ENCODE measurements around the gene REPS1. TPM values are rescaled to one million over a fixed set of nuclear protein-coding genes. Genes with fewer than 3 reads are reported as not detected.

REPS1 gene
- total RNA-seq, 1 experiment from 2014 or later = 65.3 TPM

GRCh38 chr6:138948546-138949179 lies 39.4 kb downstream of the REPS1 start:
- H3K4me3 Mint-ChIP-seq (ENCODE audit: unreplicated experiment) = no peak overlapping the region
- H3K27ac Mint-ChIP-seq (ENCODE audit: low read depth, unreplicated experiment) = no peak overlapping the region
- H3K36me3 Mint-ChIP-seq (ENCODE audit: insufficient read depth, unreplicated experiment) = peaks cover 12% of the 10 kb centered on the region
- CTCF ChIA-PET = no interaction called here
- TF ChIP-seq, protein P1, sequence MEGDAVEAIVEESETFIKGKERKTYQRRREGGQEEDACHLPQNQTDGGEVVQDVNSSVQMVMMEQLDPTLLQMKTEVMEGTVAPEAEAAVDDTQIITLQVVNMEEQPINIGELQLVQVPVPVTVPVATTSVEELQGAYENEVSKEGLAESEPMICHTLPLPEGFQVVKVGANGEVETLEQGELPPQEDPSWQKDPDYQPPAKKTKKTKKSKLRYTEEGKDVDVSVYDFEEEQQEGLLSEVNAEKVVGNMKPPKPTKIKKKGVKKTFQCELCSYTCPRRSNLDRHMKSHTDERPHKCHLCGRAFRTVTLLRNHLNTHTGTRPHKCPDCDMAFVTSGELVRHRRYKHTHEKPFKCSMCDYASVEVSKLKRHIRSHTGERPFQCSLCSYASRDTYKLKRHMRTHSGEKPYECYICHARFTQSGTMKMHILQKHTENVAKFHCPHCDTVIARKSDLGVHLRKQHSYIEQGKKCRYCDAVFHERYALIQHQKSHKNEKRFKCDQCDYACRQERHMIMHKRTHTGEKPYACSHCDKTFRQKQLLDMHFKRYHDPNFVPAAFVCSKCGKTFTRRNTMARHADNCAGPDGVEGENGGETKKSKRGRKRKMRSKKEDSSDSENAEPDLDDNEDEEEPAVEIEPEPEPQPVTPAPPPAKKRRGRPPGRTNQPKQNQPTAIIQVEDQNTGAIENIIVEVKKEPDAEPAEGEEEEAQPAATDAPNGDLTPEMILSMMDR (IDR thresholded peaks at IDR 0.05; ENCODE audit: unreplicated experiment) = no peak
- H3K9me3 Mint-ChIP-seq (ENCODE audit: unreplicated experiment) = peaks cover under 1% of the 10 kb centered on the region
- POLR2A ChIA-PET = interaction anchor here (1.6 kb wide), 1 partner anchor 9 kb away, joined by 5 read pairs; no protein-coding TSS in a partner anchor
- BruUV-seq (replicated peaks) = no TSS peak
- no peaks in the 10 kb centered on the region for H3K27me3 Mint-ChIP-seq (ENCODE audit: insufficient read depth, unreplicated experiment)
- intact Hi-C loops (cut with micrococcal nuclease) = no loop called here
- H3K4me1 Mint-ChIP-seq (ENCODE audit: insufficient read depth, unreplicated experiment) = peaks cover 17% of the 10 kb centered on the region
- no peak for DNase-seq (ENCODE audit: unreplicated experiment)

- CTCF ChIA-PET = no interaction called here
- DNase-seq (ENCODE audit: unreplicated experiment) = no peak
- H3K4me1 Mint-ChIP-seq (ENCODE audit: insufficient read depth, unreplicated experiment) = peaks cover 17% of the 10 kb centered on the region
- H3K27ac Mint-ChIP-seq (ENCODE audit: low read depth, unreplicated experiment) = no peak overlapping the region
- TF ChIP-seq, protein P1 (IDR thresholded peaks at IDR 0.05; ENCODE audit: unreplicated experiment) = no peak
- peaks cover 13% of the 10 kb centered on the region for H3K36me3 Mint-ChIP-seq (ENCODE audit: insufficient read depth, unreplicated experiment)
- no peak overlapping the region for H3K4me3 Mint-ChIP-seq (ENCODE audit: unreplicated experiment)
- H3K9me3 Mint-ChIP-seq (ENCODE audit: unreplicated experiment) = no peaks in the 10 kb centered on the region
- BruUV-seq (replicated peaks) = no TSS peak
- H3K27me3 Mint-ChIP-seq (ENCODE audit: insufficient read depth, unreplicated experiment) = no peaks in the 10 kb centered on the region
- POLR2A ChIA-PET = interaction anchor here (0.7 to 1.6 kb wide), 2 partner anchors 9 to 20 kb away, joined by 3 to 5 read pairs; no protein-coding TSS in a partner anchor
- intact Hi-C loops (cut with micrococcal nuclease) = no loop called here
These were observed 40.0 kb downstream of the REPS1 start for GRCh38 chr6:138948004-138948403.

DNA sequence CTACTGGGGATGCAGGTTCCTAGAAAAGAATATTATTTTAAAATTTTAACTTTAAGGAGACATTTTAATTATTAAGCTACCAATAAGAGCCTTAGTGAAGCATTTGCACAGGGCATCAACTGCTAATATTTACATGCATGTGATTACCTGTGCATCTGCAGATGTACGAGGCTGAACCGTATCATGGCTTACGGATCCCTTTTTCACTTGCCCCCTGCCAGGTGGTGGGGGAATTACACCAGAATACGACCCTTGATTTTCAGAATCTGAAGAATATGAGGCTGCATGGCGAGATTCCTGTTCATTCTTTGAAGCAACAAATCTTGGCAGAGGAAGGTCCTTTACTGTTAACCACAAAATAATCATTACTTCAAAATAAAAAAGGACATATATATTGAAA lies 42.7 kb downstream of the REPS1 start:
- Mint-ChIP-seq H3K9me3 (ENCODE audit: unreplicated experiment) (no peaks in the 10 kb centered on the region), H3K27ac (ENCODE audit: low read depth, unreplicated experiment) (no peak overlapping the region), H3K4me3 (ENCODE audit: unreplicated experiment) (no peak overlapping the region), H3K4me1 (ENCODE audit: insufficient read depth, unreplicated experiment) (peaks cover 11% of the 10 kb centered on the region), H3K36me3 (ENCODE audit: insufficient read depth, unreplicated experiment) (peaks cover 19% of the 10 kb centered on the region), H3K27me3 (ENCODE audit: insufficient read depth, unreplicated experiment) (no peaks in the 10 kb centered on the region)
- ChIA-PET CTCF (no interaction called here), POLR2A (interaction anchor here (1.2 kb wide), 1 partner anchor 40 kb away, joined by 3 read pairs; no protein-coding TSS in a partner anchor)
- no TSS peak for BruUV-seq (replicated peaks)
- TF ChIP-seq, protein P1 (IDR thresholded peaks at IDR 0.05; ENCODE audit: unreplicated experiment) = peak; percentile 15
- intact Hi-C loops (cut with micrococcal nuclease) = no loop called here
- DNase-seq (ENCODE audit: unreplicated experiment) = no peak

DNA sequence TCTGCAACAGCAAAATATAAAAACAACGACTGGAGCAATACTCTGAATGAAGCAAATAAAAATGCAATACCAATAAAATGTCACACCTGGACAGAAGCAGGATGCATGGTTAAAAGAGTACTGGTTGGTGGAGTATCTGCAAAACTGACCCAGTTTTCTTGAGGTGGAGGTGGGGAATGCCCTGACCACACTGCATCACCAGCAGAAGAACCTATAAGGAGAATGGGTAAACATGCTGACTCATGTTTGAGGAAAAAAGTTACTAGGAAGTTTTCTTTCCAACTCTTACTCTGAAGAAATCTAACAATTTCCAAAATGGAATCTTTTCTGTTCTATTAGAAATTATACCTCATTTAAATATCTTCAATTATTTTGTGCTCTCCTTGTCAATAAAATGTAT lies 43.6 kb downstream of the REPS1 start:
- CTCF ChIA-PET = interaction anchor here (1.6 kb wide), 1 partner anchor 45 kb away, joined by 3 read pairs; no protein-coding TSS in a partner anchor

More for the DNA sequence above, 43.6 kb downstream of the REPS1 start:
- Mint-ChIP-seq H3K4me3 (ENCODE audit: unreplicated experiment) (no peak overlapping the region), H3K27me3 (ENCODE audit: insufficient read depth, unreplicated experiment) (no peaks in the 10 kb centered on the region), H3K4me1 (ENCODE audit: insufficient read depth, unreplicated experiment) (peaks cover 11% of the 10 kb centered on the region), H3K9me3 (ENCODE audit: unreplicated experiment) (no peaks in the 10 kb centered on the region), H3K27ac (ENCODE audit: low read depth, unreplicated experiment) (no peak overlapping the region), H3K36me3 (ENCODE audit: insufficient read depth, unreplicated experiment) (peaks cover 20% of the 10 kb centered on the region)
- TF ChIP-seq, protein P1 (IDR thresholded peaks at IDR 0.05; ENCODE audit: unreplicated experiment) = no peak
- POLR2A ChIA-PET = no interaction called here
- intact Hi-C loops (cut with micrococcal nuclease) = no loop called here
- peak; percentile 54 for DNase-seq (ENCODE audit: unreplicated experiment)
- BruUV-seq (replicated peaks) = no TSS peak
